GM18502 (cell line): ENCODE data around the gene LMAN1L.

ENCODE experiments used
- ATAC-seq: cut with Tn5 transposase; IDR thresholded peaks from one replicate; pipeline ENCODE4 v1.9.1; 2021; ENCODE audit warnings: mild to moderate bottlenecking; ENCODE audit not compliant: unreplicated experiment, poor library complexity

The LMAN1L gene

DNA sequence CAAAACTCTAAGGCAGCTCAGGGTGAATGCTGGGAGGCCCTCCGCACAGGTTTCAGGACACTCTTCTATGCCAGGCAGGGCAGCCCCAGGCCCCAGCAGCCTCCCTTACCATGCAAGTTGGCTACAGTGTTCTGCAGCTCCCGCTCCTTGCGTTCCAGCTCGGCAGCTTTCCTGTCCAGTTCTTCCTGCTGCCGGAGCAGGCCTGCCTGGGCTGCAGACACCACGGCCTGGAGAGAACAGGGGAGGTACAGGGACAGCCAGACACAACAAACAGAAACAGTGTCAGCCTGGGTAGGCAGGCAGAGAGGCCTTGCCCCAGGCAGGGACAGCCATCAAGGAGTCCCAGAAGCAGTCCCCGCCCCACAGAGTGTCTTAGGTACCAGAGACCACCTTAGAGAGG lies 39.3 kb downstream of the LMAN1L start:
- no peak for ATAC-seq

- no peak for ATAC-seq
These were observed 41.9 kb downstream of the LMAN1L start for GRCh38 chr15:74854453-74855022.

DNA sequence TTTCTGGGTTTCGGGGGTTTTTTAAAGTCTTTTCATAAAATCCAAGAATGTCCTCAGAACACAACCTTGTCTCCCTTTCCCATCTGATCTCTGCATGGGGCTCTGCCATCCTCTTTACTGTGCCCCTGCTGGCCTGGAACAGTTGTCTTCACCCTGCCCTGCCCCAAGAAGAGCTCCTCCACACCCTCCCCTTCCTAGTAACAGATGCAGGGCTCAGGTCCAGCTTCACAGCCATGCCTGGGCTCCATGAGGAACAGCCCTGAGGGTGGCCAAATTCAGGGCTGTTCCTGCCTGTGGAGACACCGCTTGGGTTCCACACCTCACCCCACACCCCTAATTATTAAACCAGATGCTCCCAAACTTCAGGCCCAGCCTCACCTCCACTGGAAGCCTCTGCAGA lies 43.2 kb downstream of the LMAN1L start:
- ATAC-seq = no peak

DNA sequence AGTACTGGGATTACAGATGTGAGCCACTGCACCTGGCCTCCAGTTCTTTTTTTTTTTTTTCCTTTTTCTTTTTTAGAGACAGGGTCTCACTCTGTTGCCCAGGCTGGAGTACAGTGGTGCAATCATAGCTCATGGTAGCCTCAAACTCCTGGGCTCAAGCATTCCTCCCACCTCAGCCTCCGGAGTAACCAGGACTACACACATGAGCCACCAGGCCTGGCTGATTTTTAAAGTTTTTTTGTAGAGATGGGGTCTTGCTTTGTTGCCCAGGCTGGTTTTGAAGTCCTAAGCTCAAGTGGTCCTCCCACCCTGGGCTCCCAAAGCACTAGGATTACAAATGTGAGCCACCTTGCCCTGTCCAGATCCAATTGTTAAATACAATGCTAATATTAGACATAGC lies 43.9 kb downstream of the LMAN1L start:
- ATAC-seq = no peak

- ATAC-seq = peak; percentile 81
These were observed 44.5 kb downstream of the LMAN1L start for GRCh38 chr15:74857082-74857655.

DNA sequence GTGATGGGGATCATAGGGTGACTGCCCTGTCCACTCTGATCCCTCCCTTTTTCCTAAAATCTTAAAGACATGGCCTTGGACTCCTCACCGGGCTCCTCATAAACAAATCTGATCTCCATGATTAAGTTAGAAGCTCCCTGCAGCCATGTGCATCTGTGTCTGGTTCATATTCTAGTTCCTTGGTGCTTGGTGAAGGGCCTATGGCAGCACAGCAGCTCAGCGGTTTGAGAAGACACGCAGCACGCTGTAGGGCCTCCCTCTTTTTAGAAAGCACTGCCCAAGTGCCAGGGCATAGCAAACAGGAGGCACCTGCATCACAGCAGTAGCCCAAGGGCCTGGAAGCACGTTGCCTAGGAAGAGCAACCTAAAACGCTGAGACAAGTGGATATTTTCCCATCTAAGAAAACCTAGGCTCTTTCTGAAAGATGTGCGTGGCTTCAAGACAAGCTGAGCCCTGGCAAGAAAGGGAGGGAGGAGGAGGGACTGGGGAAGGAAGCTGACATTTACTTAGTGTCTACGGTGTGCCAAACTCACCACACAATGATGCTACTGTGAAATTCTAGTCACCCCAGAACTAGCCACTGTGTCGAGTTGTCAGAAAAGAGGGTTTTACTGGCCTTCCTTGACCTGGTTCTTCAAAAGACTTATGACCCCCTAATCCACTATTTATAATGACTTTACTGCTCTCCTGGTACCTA lies 45.2 kb downstream of the LMAN1L start:
- ATAC-seq = peak; percentile 25

GRCh38 chr15:74858369-74858740 lies 45.7 kb downstream of the LMAN1L start:
- no peak for ATAC-seq

GRCh38 chr15:74863239-74864056 lies 50.8 kb downstream of the LMAN1L start:
- no peak for ATAC-seq

GRCh38 chr15:74864296-74864695 lies 51.7 kb downstream of the LMAN1L start:
- ATAC-seq = no peak

DNA sequence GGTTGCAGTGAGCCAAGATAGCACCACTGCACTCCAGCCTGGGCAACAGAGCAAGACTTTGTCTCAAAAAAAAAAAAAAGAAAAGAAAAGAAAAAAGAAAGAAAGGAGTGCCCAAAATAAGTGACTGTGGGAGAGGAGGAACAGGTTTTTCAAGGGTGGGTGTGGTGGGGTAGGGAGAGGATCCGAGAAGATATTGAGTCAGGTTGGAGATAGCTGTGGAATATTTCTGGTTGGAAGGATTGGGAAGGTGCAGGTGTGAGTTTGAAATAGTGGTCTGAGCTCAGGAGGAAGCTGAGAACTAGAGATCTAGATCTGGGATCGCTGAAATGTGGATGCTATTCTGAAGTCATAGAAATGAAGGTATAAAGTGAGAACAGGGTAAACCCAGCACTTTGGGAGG lies 52.7 kb downstream of the LMAN1L start:
- ATAC-seq = no peak

GRCh38 chr15:74866090-74866489 lies 53.5 kb downstream of the LMAN1L start:
- ATAC-seq = no peak

DNA sequence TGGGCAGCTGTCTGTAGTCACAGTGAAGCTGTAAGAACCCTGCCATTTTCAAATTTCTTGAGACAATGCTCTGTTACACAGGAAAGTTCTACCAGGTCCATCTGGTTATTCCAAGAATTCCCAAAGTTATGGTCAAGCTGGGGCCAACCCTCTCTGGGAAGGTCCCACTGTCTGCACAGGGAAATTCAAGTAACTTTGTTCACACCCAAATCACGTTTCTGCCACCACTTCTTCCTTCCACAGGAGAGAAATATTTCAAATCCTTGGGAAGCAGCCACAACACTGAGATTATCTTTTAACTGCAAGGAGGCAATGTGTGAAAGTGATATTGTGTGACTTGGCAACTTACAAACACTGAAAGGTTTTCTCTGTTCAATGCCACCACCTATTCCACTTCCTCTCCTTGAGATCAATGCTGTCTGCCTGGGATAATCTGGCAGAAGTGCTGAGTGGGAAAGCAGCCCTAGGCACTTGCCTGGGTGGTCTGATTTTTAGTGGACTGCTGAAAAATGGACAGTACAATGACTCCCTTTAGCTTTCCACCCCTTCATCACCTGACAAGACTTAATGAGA lies 54.9 kb downstream of the LMAN1L start:
- ATAC-seq = no peak

DNA sequence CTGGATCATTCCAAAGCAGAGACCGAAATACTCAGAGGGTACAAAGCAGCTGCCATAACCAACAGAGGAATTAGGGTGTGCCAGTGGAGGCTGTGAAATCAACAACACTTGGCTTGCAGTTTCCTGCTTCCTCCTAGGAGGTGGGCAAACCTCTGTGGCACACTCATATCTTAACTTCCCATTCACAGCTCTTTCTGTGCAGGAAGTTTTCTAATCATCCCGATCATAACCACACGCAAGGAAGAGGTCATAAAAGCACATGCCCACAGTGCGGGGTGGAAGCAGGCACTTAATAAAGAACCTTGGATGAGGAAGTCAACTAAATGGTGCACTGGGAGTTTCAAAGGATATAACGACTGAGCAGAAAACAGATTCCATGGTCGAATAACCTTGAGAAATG lies 55.4 kb downstream of the LMAN1L start:
- no peak for ATAC-seq

DNA sequence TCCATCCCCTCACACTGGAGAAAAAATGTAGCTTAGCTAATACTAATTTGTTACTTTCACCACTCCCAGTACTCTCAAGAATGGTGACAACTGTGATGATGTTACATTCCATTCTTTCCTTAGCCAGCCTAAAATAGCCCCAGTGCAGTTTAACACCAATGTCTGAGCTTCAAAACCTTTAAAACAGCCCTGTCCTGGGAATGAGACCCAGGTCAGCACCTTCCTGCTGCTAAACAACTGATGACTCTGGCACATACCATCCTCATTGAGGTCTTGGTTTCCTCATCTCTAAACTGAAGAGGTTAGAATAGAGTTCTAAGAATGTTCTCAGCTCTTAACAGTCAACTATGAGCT lies 56.7 kb downstream of the LMAN1L start:
- no peak for ATAC-seq

GRCh38 chr15:74869726-74870407 lies 57.2 kb downstream of the LMAN1L start:
- peak; percentile 61 for ATAC-seq

DNA sequence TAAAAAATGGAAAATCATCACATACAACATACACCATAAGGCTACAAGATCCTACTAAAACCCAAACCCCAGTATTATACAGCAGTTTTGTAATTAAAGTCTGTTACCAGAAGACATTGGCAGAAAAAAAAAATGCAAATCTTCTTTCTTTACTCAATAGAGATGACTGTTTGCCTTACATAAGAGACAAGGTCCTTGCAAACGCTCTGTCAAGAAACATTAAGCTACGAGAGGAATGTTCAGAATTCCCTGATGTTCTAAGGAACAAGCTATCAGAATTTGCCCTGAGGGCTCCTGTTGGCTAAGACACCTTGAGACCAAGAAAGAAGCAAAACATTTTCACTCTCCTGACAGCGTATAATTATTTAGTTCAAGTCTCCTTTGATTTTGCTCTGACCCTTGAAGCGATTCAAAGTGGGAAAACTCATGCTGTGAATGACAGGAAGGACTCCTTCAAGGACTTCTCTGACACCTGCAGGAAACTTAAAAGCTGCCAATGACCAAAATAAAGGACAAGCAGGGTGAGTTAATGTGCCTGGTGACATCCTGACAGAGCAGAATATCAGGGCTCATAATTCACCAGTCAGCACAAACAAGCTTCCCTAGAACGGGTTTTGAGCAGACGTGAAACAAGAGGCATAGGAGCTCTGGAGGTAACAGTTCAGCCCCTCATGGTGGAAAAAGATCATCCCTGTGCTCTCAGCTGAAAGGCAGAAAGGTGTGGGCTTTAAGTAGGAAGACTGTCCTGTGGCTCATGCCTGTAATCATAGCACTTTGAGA lies 58.0 kb downstream of the LMAN1L start:
- no peak for ATAC-seq

DNA sequence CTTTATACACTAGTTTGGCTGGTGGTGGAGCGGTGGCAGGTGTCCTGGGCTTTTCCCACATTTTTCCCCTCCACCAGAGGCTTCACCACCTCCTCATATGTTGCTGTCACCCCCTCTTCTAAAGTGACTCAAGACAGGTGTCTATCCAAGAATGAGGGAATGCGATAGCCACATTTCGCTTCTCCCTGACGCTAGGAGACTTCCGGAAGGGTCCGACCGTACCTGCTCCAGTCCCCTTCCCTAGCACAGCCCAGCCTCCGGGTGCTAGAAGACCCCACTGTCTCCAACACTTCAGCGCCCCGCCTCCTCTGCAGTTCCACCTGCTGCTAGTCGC lies 60.0 kb downstream of the LMAN1L start:
- ATAC-seq = no peak

- peak; percentile 82 for ATAC-seq
These were observed 60.6 kb downstream of the LMAN1L start, which contains the start of gene SCAMP2 for GRCh38 chr15:74873036-74873755. Gene SCAMP2, minus strand, starts transcription at chr15:74873365. Its CDS starts 110 bp downstream, at chr15:74873255.
